Measurements from ENCODE around the gene FMOD.

The FMOD gene

GRCh38 chr1:203299169-203299568, 51.8 kb downstream of the FMOD start:
- DNase-seq = no peak
- intact Hi-C loops (cut with DNase I) = no loop called here

- DNase-seq = no peak
- intact Hi-C loops (cut with DNase I) = no loop called here
These were observed 54.4 kb downstream of the FMOD start for GRCh38 chr1:203296460-203297073.

- DNase-seq = no peak
- intact Hi-C loops (cut with DNase I) = no loop called here
These were observed 55.1 kb downstream of the FMOD start for GRCh38 chr1:203295796-203296195.

GRCh38 chr1:203291201-203292096, 59.5 kb downstream of the FMOD start:
- intact Hi-C loops (cut with DNase I) = no loop called here
- peak in 23 of 42 donors; percentile 30 to 81 (median 64) for DNase-seq
